MM.1S (cell line): ENCODE measurements around the gene LRRC8B.

ENCODE experiments used
- EZH2 ChIP-seq: fragments of 300-600 bp; sonication (generic); optimal IDR thresholded peaks from 2 replicates; pipeline ENCODE3; 2017; ENCODE audit warnings: low read depth, mild to moderate bottlenecking, antibody characterized with exemption, low read length, mixed read lengths
- EZH2phosphoT487 ChIP-seq: fragments of 300-600 bp; sonication (generic); IDR thresholded peaks from 2 replicates; pipeline ENCODE4 v1.6.1; 2018; ENCODE audit warnings: antibody characterized with exemption, low read length
- TF ChIP-seq, protein P1 (sequence below): fragments of 300-600 bp; sonication (generic); IDR thresholded peaks from 2 replicates; pipeline ENCODE4 v1.5.1; 2016; ENCODE audit warnings: antibody characterized with exemption, low read length, mixed read lengths

GRCh38 chr1:89588480-89588879 lies 63.9 kb downstream of the LRRC8B start:
- TF ChIP-seq, protein P1, sequence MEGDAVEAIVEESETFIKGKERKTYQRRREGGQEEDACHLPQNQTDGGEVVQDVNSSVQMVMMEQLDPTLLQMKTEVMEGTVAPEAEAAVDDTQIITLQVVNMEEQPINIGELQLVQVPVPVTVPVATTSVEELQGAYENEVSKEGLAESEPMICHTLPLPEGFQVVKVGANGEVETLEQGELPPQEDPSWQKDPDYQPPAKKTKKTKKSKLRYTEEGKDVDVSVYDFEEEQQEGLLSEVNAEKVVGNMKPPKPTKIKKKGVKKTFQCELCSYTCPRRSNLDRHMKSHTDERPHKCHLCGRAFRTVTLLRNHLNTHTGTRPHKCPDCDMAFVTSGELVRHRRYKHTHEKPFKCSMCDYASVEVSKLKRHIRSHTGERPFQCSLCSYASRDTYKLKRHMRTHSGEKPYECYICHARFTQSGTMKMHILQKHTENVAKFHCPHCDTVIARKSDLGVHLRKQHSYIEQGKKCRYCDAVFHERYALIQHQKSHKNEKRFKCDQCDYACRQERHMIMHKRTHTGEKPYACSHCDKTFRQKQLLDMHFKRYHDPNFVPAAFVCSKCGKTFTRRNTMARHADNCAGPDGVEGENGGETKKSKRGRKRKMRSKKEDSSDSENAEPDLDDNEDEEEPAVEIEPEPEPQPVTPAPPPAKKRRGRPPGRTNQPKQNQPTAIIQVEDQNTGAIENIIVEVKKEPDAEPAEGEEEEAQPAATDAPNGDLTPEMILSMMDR = no peak
- TF ChIP-seq EZH2phosphoT487 = no peak
- TF ChIP-seq EZH2 = no peak
